IMR-90 (cell line): ENCODE data around the gene CCDC12. TPM values are rescaled to one million over a fixed set of nuclear protein-coding genes. Genes with fewer than 3 reads are reported as not detected.

ENCODE experiments used
- ATAC-seq: fragments of 200-7000 bp; cut with Tn5 transposase; 2 replicates; pipeline ENCODE4 v1.9.1; 2020; ENCODE audit warnings: low read depth, mild to moderate bottlenecking, moderate library complexity
- BruUV-seq: library from RNA; stranded (reverse); fragments of 400-500 nt; replicated peaks from 2 replicates; lab custom pipeline; 2021; lab: Mats Ljungman, UMichigan
- CTCF ChIA-PET: fragments of 300-600 bp; formaldehyde crosslinking; extraction: SDS; loops from one replicate; lab custom pipeline; 2021; ENCODE audit warnings: antibody characterized with exemption; lab: Yijun Ruan, JAX
- POLR2A ChIA-PET: fragments of 300-600 bp; sonication (Branson Sonifier 250); formaldehyde crosslinking; loops from one replicate; lab custom pipeline; 2022; ENCODE audit warnings: antibody characterized with exemption; ENCODE audit not compliant: unreplicated experiment; lab: Charles Lee
- DNase-seq: peaks from one replicate; pipeline ENCODE4 v3.0.0; 2013
- H2AFZ ChIP-seq: replicated peaks from 2 replicates; pipeline ENCODE3; 2013; ENCODE audit warnings: low read length, mild to moderate bottlenecking; ENCODE audit not compliant: poor library complexity
- H2AK5ac ChIP-seq: 2 replicates; pipeline ENCODE4 v1.6.1; 2013; ENCODE audit warnings: low read depth, low read length, inconsistent platforms
- H2AK9ac ChIP-seq: replicated peaks from 2 replicates; pipeline ENCODE3; 2013; ENCODE audit warnings: mild to moderate bottlenecking, low read depth, low read length, moderate library complexity; ENCODE audit not compliant: poor library complexity
- H2BK120ac ChIP-seq: 2 replicates; pipeline ENCODE4 v1.6.1; 2013; ENCODE audit warnings: low read depth, low read length, inconsistent platforms
- H2BK15ac ChIP-seq: 3 replicates; pipeline ENCODE4 v1.6.1; 2013; ENCODE audit warnings: low read depth, low read length, inconsistent platforms
- H2BK20ac ChIP-seq: 2 replicates; pipeline ENCODE4 v1.6.1; 2013; ENCODE audit warnings: low read depth, mild to moderate bottlenecking, inconsistent platforms, low read length, moderate library complexity
- H2BK5ac ChIP-seq: 2 replicates; pipeline ENCODE4 v1.6.1; 2013; ENCODE audit warnings: mild to moderate bottlenecking, low read depth, low read length, inconsistent platforms; ENCODE audit not compliant: poor library complexity, severe bottlenecking
- H3K14ac ChIP-seq: replicated peaks from 2 replicates; pipeline ENCODE4 v1.6.1; 2013; ENCODE audit warnings: low read depth, low read length, inconsistent platforms
- H3K18ac ChIP-seq: 2 replicates; pipeline ENCODE4 v1.6.1; 2013; ENCODE audit warnings: low read depth, low read length, control low read depth
- H3K23ac ChIP-seq: 2 replicates; pipeline ENCODE4 v1.6.1; 2013; ENCODE audit warnings: low read depth, low read length, inconsistent platforms
- H3K27ac ChIP-seq: 2 replicates; pipeline ENCODE4 v1.5.1; 2013; ENCODE audit warnings: mild to moderate bottlenecking, control low read depth, low read length; ENCODE audit not compliant: insufficient read depth
- H3K27me3 ChIP-seq: 2 replicates; pipeline ENCODE4 v1.6.1; 2013; ENCODE audit warnings: low read length; ENCODE audit not compliant: control insufficient read depth, insufficient read depth
- H3K36me3 ChIP-seq: 2 replicates; pipeline ENCODE4 v1.6.1; 2013; ENCODE audit warnings: low read length, mixed read lengths; ENCODE audit not compliant: control insufficient read depth, insufficient read depth
- H3K4ac ChIP-seq: 2 replicates; pipeline ENCODE4 v1.6.1; 2013; ENCODE audit warnings: low read depth, low read length, inconsistent platforms
- H3K4me1 ChIP-seq: 2 replicates; pipeline ENCODE4 v1.6.1; 2013; ENCODE audit warnings: low read length, mixed read lengths; ENCODE audit not compliant: control insufficient read depth, insufficient read depth
- H3K4me2 ChIP-seq: 2 replicates; pipeline ENCODE4 v1.6.1; 2013; ENCODE audit warnings: low read depth, mild to moderate bottlenecking, control low read depth, low read length, moderate library complexity
- H3K4me3 ChIP-seq: 2 replicates; pipeline ENCODE4 v1.5.1; 2013; ENCODE audit warnings: low read depth, mild to moderate bottlenecking, control low read depth, low read length, moderate library complexity; ENCODE audit not compliant: insufficient read depth
- H3K56ac ChIP-seq: 2 replicates; pipeline ENCODE4 v1.6.1; 2013; ENCODE audit warnings: low read length, inconsistent platforms; ENCODE audit not compliant: insufficient read depth; ENCODE audit errors: extremely low read depth
- H3K79me1 ChIP-seq, 2 experiments: 2 replicates each; pipeline ENCODE4 v1.6.1; 2013; ENCODE audit warnings: low read length in 2 of 2, inconsistent platforms in 1 of 2, low read depth in 1 of 2
- H3K9ac ChIP-seq: 2 replicates; pipeline ENCODE4 v1.6.1; 2013; ENCODE audit warnings: low read depth, low read length, control low read depth
- H3K9me1 ChIP-seq: 2 replicates; pipeline ENCODE4 v1.6.1; 2013; ENCODE audit warnings: low read length, inconsistent platforms; ENCODE audit not compliant: insufficient read depth
- H3K9me3 ChIP-seq: 2 replicates; pipeline ENCODE4 v1.6.1; 2013; ENCODE audit warnings: low read length; ENCODE audit not compliant: control insufficient read depth, insufficient read depth
- H4K20me1 ChIP-seq: 2 replicates; pipeline ENCODE4 v1.6.1; 2013; ENCODE audit warnings: low read length, inconsistent platforms; ENCODE audit not compliant: insufficient read depth
- H4K5ac ChIP-seq: 2 replicates; pipeline ENCODE4 v1.6.1; 2013; ENCODE audit warnings: mild to moderate bottlenecking, low read depth, low read length, control low read depth
- H4K8ac ChIP-seq, 2 experiments: 2 replicates each; pipeline ENCODE4 v1.6.1; 2013; ENCODE audit warnings: low read depth in 2 of 2, low read length in 2 of 2, control low read depth in 1 of 2, inconsistent platforms in 1 of 2
- H4K91ac ChIP-seq: 2 replicates; pipeline ENCODE4 v1.6.1; 2013; ENCODE audit warnings: low read depth, low read length, inconsistent platforms; ENCODE audit not compliant: insufficient read depth
- CEBPB ChIP-seq: IDR thresholded peaks from 2 replicates; pipeline ENCODE4 v1.6.1; 2012; ENCODE audit warnings: low read depth, low read length, improper control_type of control experiment
- CHD1 ChIP-seq: IDR thresholded peaks from 2 replicates; pipeline ENCODE4 v1.6.1; 2012; ENCODE audit warnings: low read depth, low read length, improper control_type of control experiment
- ELK1 ChIP-seq: fragments of 150-350 bp; IDR thresholded peaks from 2 replicates; pipeline ENCODE4 v1.6.1; 2016; ENCODE audit warnings: low read depth, mild to moderate bottlenecking, low read length, moderate library complexity, borderline replicate concordance
- FOS ChIP-seq: fragments of 150-350 bp; IDR thresholded peaks from 2 replicates; pipeline ENCODE4 v1.6.1; 2016; ENCODE audit warnings: low read depth, low read length
- MAFK ChIP-seq: IDR thresholded peaks from 2 replicates; pipeline ENCODE4 v1.6.1; 2012; ENCODE audit warnings: low read depth, low read length, improper control_type of control experiment
- NFE2L2 ChIP-seq: fragments of 150-350 bp; IDR thresholded peaks from 2 replicates; pipeline ENCODE4 v1.6.1; 2016; ENCODE audit warnings: low read depth, mild to moderate bottlenecking, low read length
- POLR2A ChIP-seq: IDR thresholded peaks from 2 replicates; pipeline ENCODE4 v1.6.1; 2012; ENCODE audit warnings: mild to moderate bottlenecking, low read depth, low read length
- RAD21 ChIP-seq: IDR thresholded peaks from 2 replicates; pipeline ENCODE4 v1.6.1; 2012; ENCODE audit warnings: low read length, improper control_type of control experiment
- RCOR1 ChIP-seq: IDR thresholded peaks from 2 replicates; pipeline ENCODE4 v1.6.1; 2012; ENCODE audit warnings: mild to moderate bottlenecking, low read length, improper control_type of control experiment; ENCODE audit not compliant: insufficient replicate concordance
- SMC3 ChIP-seq: fragments of 150-350 bp; IDR thresholded peaks from 2 replicates; pipeline ENCODE4 v1.6.1; 2016; ENCODE audit warnings: low read depth, mild to moderate bottlenecking, antibody characterized with exemption, low read length, moderate library complexity
- USF2 ChIP-seq: fragments of 150-350 bp; IDR thresholded peaks from 2 replicates; pipeline ENCODE4 v1.6.1; 2017; ENCODE audit warnings: mild to moderate bottlenecking, antibody characterized with exemption, low read length, low read depth
- WGBS, 2 experiments: methylation state at CpG; one replicate each; pipeline versions ENCODE4 v1.1.5 to v1.1.7; 2013; ENCODE audit warnings: missing lambda C conversion rate in 2 of 2; ENCODE audit not compliant: insufficient read length in 1 of 2; ENCODE audit errors: extremely low coverage in 2 of 2; 5-methylcytosine and 5-hydroxymethylcytosine counted together
- dilution Hi-C: fragments of 300-500 bp; cut with HindIII; formaldehyde crosslinking; loops from one replicate; pipeline ENCODE4 v1.14.3; 2018; ENCODE audit warnings: low sequenced_read_pairs; ENCODE audit not compliant: unreplicated experiment
- in situ Hi-C: fragments of 300-500 bp; cut with MboI; formaldehyde crosslinking; loops from 3 replicates; pipeline ENCODE4 v1.14.3; 2019; ENCODE audit warnings: low sequenced_read_pairs, inconsistent platforms, mixed read lengths
- intact Hi-C: fragments of 100-400 bp; cut with micrococcal nuclease; formaldehyde crosslinking; loops from 2 replicates; pipeline ENCODE4 v1.10.0; 2022
- polyA plus RNA-seq, 3 experiments: library from polyadenylated mRNA; depleted of rRNA; stranded (reverse); fragments of >200 nt; gene quantifications; 2 replicates each; pipeline ENCODE4 v1.2.3, GENCODE V29; 2012; ENCODE audit warnings: low replicate concordance in 1 of 3
- total RNA-seq: library from RNA; depleted of rRNA; stranded (reverse); fragments of >200 nt; gene quantifications from 2 replicates; pipeline ENCODE4 v1.2.3, GENCODE V29; 2012
- TF ChIP-seq, protein P1 (sequence below): conservative IDR thresholded peaks from 2 replicates; pipeline ENCODE4 v1.5.1; 2012; ENCODE audit warnings: mild to moderate bottlenecking, low read depth, low read length, improper control_type of control experiment

Gene CCDC12
- total and polyA plus RNA-seq, 2 of the 4 experiments (the other 2 are of a cell fraction), result 15.2 to 35.1 TPM

DNA sequence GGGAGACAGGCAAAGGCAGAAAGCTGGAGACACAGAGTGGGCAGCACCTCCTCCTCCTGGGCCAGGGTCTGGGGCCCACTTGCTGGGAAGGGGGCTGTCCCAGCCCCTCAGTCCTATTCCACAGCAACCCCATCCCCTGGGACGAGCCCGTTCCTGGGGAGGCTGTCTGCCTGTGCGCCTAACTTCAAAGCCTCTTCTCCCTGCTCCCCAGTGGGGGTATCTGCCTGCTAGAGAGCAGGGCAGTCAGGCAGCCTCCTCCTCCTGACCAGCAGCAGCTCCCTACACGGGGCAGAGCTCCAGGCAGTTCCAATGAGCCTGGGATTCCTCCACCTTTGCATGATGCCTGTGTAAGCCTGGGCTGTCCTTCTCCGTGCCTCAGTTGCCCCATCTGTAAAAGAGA lies 92.1 kb downstream of the CCDC12 start:
- dilution Hi-C loops, result no loop called here
- no TSS peak for BruUV-seq

More for the DNA sequence above, 92.1 kb downstream of the CCDC12 start:
- no peaks in the 10 kb centered on the region for H3K9me1 ChIP-seq
- H2BK120ac ChIP-seq, result no peak overlapping the region
- no peak overlapping the region for H3K9ac ChIP-seq
- no peaks in the 10 kb centered on the region for H3K79me1 ChIP-seq
- WGBS, 2 experiments, result 19% methylated on average over 2 of the region's 5 CpGs; no CpG with 5 or more reads in 1 of the 2 experiments
- no peak overlapping the region for H2BK5ac ChIP-seq
- no peak overlapping the region for H3K23ac ChIP-seq
- H4K20me1 ChIP-seq, result no peaks in the 10 kb centered on the region; the same call in 1 of the 2 replicates
- no peaks in the 10 kb centered on the region for H3K36me3 ChIP-seq
- H3K4me1 ChIP-seq, result no peaks in the 10 kb centered on the region
- CTCF ChIA-PET, result no interaction called here
- no peak overlapping the region for H4K91ac ChIP-seq
- H3K4me3 ChIP-seq, result no peak overlapping the region
- ATAC-seq (no peak), DNase-seq (no peak)
- no peak overlapping the region for H2BK15ac ChIP-seq
- no peak overlapping the region for H2BK20ac ChIP-seq
- H2AK9ac ChIP-seq, result no peak overlapping the region
- POLR2A ChIA-PET, result interaction anchor here (0.6 kb wide), 1 partner anchor 93 kb away, joined by 4 read pairs; no protein-coding TSS in a partner anchor
- H3K9me3 ChIP-seq, result no peaks in the 10 kb centered on the region
- no peak overlapping the region for H3K27ac ChIP-seq
- H3K14ac ChIP-seq, result no peak overlapping the region
- no peak overlapping the region for H3K56ac ChIP-seq
- H4K8ac ChIP-seq, result no peak overlapping the region
- H2AFZ ChIP-seq, result no peak overlapping the region
- intact Hi-C loops, result no loop called here
- no peak overlapping the region for H3K4ac ChIP-seq
- TF ChIP-seq SMC3 (no peak), MAFK (no peak), USF2 (no peak), RAD21 (no peak), RCOR1 (no peak), POLR2A (no peak), CEBPB (no peak), ELK1 (no peak), FOS (no peak), CHD1 (no peak), NFE2L2 (no peak)
- TF ChIP-seq, protein P1, sequence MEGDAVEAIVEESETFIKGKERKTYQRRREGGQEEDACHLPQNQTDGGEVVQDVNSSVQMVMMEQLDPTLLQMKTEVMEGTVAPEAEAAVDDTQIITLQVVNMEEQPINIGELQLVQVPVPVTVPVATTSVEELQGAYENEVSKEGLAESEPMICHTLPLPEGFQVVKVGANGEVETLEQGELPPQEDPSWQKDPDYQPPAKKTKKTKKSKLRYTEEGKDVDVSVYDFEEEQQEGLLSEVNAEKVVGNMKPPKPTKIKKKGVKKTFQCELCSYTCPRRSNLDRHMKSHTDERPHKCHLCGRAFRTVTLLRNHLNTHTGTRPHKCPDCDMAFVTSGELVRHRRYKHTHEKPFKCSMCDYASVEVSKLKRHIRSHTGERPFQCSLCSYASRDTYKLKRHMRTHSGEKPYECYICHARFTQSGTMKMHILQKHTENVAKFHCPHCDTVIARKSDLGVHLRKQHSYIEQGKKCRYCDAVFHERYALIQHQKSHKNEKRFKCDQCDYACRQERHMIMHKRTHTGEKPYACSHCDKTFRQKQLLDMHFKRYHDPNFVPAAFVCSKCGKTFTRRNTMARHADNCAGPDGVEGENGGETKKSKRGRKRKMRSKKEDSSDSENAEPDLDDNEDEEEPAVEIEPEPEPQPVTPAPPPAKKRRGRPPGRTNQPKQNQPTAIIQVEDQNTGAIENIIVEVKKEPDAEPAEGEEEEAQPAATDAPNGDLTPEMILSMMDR, result no peak
- H3K27me3 ChIP-seq, result peaks cover 78% of the 10 kb centered on the region
- no peak overlapping the region for H3K4me2 ChIP-seq
- no peak overlapping the region for H3K18ac ChIP-seq
- no peak overlapping the region for H4K5ac ChIP-seq
- in situ Hi-C loops, result loop anchor here (25.0 kb wide), 1 partner anchor 397 kb away; the partner anchor contains the start of gene RTP3
- H2AK5ac ChIP-seq, result no peak overlapping the region
